ENCODE data around the gene SPRR1B. TPM values are rescaled to one million over a fixed set of nuclear protein-coding genes. Genes with fewer than 3 reads are reported as not detected.

SPRR1B gene
- total RNA-seq, 1 experiment from 2014 or later: not detected

DNA sequence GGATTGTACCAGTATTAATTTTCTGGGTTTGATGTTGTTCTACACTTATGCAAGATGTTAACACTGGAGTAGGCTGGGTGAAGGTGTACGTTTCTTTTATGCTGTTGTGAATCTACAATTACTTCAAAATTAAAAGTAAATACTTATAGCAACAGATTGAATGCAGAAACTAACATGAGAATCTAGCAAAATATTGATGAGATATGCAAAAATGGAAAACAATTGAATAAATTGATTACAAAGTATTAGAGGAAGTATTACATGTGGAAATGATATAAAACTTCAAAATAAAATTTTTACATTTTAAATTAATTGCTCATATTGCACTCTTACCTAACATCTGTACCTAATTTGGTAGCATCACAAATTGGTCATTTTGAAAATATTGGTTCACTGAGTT is 35.2 kb upstream of the SPRR1B start:
- CTCF ChIA-PET: interaction anchor here (1.0 kb wide), 1 partner anchor 16 kb away, joined by 4 read pairs; no protein-coding TSS in a partner anchor

More for the DNA sequence above, 35.2 kb upstream of the SPRR1B start:
- no peak for TF ChIP-seq GTF2I (CRISPR knock-in tag; conservative IDR thresholded peaks at IDR 0.05)
- TF ChIP-seq, protein P1, sequence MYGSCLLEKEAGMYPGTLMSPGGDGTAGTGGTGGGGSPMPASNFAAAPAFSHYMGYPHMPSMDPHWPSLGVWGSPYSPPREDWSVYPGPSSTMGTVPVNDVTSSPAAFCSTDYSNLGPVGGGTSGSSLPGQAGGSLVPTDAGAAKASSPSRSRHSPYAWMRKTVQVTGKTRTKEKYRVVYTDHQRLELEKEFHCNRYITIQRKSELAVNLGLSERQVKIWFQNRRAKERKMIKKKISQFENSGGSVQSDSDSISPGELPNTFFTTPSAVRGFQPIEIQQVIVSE (CRISPR knock-in tag; IDR thresholded peaks at IDR 0.05; ENCODE audit: borderline replicate concordance): no peak
- TF ChIP-seq, protein P2, sequence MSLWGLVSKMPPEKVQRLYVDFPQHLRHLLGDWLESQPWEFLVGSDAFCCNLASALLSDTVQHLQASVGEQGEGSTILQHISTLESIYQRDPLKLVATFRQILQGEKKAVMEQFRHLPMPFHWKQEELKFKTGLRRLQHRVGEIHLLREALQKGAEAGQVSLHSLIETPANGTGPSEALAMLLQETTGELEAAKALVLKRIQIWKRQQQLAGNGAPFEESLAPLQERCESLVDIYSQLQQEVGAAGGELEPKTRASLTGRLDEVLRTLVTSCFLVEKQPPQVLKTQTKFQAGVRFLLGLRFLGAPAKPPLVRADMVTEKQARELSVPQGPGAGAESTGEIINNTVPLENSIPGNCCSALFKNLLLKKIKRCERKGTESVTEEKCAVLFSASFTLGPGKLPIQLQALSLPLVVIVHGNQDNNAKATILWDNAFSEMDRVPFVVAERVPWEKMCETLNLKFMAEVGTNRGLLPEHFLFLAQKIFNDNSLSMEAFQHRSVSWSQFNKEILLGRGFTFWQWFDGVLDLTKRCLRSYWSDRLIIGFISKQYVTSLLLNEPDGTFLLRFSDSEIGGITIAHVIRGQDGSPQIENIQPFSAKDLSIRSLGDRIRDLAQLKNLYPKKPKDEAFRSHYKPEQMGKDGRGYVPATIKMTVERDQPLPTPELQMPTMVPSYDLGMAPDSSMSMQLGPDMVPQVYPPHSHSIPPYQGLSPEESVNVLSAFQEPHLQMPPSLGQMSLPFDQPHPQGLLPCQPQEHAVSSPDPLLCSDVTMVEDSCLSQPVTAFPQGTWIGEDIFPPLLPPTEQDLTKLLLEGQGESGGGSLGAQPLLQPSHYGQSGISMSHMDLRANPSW (CRISPR knock-in tag; conservative IDR thresholded peaks at IDR 0.05; ENCODE audit: low read depth): no peak
- TF ChIP-seq SOX15 (CRISPR knock-in tag; IDR thresholded peaks at IDR 0.05): no peak
- TF ChIP-seq ZNF317 (CRISPR knock-in tag; IDR thresholded peaks at IDR 0.05; ENCODE audit: borderline replicate concordance, low read depth): no peak
- no peak for TF ChIP-seq NR3C1 (CRISPR knock-in tag; conservative IDR thresholded peaks at IDR 0.05; ENCODE audit: low read depth)
- TF ChIP-seq, protein P3, sequence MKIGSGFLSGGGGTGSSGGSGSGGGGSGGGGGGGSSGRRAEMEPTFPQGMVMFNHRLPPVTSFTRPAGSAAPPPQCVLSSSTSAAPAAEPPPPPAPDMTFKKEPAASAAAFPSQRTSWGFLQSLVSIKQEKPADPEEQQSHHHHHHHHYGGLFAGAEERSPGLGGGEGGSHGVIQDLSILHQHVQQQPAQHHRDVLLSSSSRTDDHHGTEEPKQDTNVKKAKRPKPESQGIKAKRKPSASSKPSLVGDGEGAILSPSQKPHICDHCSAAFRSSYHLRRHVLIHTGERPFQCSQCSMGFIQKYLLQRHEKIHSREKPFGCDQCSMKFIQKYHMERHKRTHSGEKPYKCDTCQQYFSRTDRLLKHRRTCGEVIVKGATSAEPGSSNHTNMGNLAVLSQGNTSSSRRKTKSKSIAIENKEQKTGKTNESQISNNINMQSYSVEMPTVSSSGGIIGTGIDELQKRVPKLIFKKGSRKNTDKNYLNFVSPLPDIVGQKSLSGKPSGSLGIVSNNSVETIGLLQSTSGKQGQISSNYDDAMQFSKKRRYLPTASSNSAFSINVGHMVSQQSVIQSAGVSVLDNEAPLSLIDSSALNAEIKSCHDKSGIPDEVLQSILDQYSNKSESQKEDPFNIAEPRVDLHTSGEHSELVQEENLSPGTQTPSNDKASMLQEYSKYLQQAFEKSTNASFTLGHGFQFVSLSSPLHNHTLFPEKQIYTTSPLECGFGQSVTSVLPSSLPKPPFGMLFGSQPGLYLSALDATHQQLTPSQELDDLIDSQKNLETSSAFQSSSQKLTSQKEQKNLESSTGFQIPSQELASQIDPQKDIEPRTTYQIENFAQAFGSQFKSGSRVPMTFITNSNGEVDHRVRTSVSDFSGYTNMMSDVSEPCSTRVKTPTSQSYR (CRISPR knock-in tag; IDR thresholded peaks at IDR 0.05): no peak
- TF ChIP-seq KAT7 (CRISPR knock-in tag; IDR thresholded peaks at IDR 0.05; ENCODE audit: borderline replicate concordance): no peak
- TF ChIP-seq, protein P4, sequence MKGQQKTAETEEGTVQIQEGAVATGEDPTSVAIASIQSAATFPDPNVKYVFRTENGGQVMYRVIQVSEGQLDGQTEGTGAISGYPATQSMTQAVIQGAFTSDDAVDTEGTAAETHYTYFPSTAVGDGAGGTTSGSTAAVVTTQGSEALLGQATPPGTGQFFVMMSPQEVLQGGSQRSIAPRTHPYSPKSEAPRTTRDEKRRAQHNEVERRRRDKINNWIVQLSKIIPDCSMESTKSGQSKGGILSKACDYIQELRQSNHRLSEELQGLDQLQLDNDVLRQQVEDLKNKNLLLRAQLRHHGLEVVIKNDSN (CRISPR knock-in tag; IDR thresholded peaks at IDR 0.05): no peak
- TF ChIP-seq, protein P5, sequence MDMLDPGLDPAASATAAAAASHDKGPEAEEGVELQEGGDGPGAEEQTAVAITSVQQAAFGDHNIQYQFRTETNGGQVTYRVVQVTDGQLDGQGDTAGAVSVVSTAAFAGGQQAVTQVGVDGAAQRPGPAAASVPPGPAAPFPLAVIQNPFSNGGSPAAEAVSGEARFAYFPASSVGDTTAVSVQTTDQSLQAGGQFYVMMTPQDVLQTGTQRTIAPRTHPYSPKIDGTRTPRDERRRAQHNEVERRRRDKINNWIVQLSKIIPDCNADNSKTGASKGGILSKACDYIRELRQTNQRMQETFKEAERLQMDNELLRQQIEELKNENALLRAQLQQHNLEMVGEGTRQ (CRISPR knock-in tag; IDR thresholded peaks at IDR 0.05): no peak
- TF ChIP-seq, protein P6, sequence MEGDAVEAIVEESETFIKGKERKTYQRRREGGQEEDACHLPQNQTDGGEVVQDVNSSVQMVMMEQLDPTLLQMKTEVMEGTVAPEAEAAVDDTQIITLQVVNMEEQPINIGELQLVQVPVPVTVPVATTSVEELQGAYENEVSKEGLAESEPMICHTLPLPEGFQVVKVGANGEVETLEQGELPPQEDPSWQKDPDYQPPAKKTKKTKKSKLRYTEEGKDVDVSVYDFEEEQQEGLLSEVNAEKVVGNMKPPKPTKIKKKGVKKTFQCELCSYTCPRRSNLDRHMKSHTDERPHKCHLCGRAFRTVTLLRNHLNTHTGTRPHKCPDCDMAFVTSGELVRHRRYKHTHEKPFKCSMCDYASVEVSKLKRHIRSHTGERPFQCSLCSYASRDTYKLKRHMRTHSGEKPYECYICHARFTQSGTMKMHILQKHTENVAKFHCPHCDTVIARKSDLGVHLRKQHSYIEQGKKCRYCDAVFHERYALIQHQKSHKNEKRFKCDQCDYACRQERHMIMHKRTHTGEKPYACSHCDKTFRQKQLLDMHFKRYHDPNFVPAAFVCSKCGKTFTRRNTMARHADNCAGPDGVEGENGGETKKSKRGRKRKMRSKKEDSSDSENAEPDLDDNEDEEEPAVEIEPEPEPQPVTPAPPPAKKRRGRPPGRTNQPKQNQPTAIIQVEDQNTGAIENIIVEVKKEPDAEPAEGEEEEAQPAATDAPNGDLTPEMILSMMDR (IDR thresholded peaks at IDR 0.05): no peak
- no peak for TF ChIP-seq SP1 (CRISPR knock-in tag; conservative IDR thresholded peaks at IDR 0.05)
- TF ChIP-seq TEAD1 (CRISPR knock-in tag; IDR thresholded peaks at IDR 0.05): no peak
- TF ChIP-seq HMGA2 (CRISPR knock-in tag; IDR thresholded peaks at IDR 0.05): no peak
- TF ChIP-seq ZNF263 (CRISPR knock-in tag; IDR thresholded peaks at IDR 0.05; ENCODE audit: low read depth): no peak
- TF ChIP-seq ZNF121 (CRISPR knock-in tag; IDR thresholded peaks at IDR 0.05): no peak
- TF ChIP-seq, protein P7, sequence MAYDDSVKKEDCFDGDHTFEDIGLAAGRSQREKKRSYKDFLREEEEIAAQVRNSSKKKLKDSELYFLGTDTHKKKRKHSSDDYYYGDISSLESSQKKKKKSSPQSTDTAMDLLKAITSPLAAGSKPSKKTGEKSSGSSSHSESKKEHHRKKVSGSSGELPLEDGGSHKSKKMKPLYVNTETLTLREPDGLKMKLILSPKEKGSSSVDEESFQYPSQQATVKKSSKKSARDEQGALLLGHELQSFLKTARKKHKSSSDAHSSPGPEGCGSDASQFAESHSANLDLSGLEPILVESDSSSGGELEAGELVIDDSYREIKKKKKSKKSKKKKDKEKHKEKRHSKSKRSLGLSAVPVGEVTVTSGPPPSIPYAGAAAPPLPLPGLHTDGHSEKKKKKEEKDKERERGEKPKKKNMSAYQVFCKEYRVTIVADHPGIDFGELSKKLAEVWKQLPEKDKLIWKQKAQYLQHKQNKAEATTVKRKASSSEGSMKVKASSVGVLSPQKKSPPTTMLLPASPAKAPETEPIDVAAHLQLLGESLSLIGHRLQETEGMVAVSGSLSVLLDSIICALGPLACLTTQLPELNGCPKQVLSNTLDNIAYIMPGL (CRISPR knock-in tag; IDR thresholded peaks at IDR 0.05): no peak
- no peak for TF ChIP-seq FOXP1 (CRISPR knock-in tag; IDR thresholded peaks at IDR 0.05; ENCODE audit: borderline replicate concordance)
- H3K9me3 Mint-ChIP-seq: peaks cover 20% of the 10 kb centered on the region
- DNase-seq (ENCODE audit: low spot score): no peak
- H3K36me3 Mint-ChIP-seq: peaks cover 6% of the 10 kb centered on the region; the same call in 1 of the 2 replicates
- H3K4me3 Mint-ChIP-seq: no peak overlapping the region
- H3K27ac Mint-ChIP-seq: no peak overlapping the region
- H3K4me1 Mint-ChIP-seq: peaks cover 12% of the 10 kb centered on the region
- no peak for ATAC-seq
- POLR2A ChIA-PET: no interaction called here
- no peaks in the 10 kb centered on the region for H3K27me3 Mint-ChIP-seq (ENCODE audit: low read depth)

Data from WTC11 (cell line).